Stomach smooth muscle (tissue), 2 donors: Measurements from ENCODE around the gene POLD4.

ENCODE experiments used
- H3K27ac ChIP-seq: one replicate; pipeline ENCODE4 v1.7.0; 2013; ENCODE audit warnings: mild to moderate bottlenecking, low read length, inconsistent platforms
- H3K27me3 ChIP-seq, 2 donors: one replicate each; pipeline ENCODE4 v1.7.0; 2013; ENCODE audit warnings: low read length in 2 of 2; ENCODE audit not compliant: insufficient read depth in 2 of 2, control insufficient read depth in 1 of 2
- H3K36me3 ChIP-seq, 2 donors: one replicate each; pipeline ENCODE4 v1.7.0; 2013; ENCODE audit warnings: low read length in 2 of 2; ENCODE audit not compliant: control insufficient read depth in 2 of 2, insufficient read depth in 2 of 2
- H3K4me1 ChIP-seq: one replicate; pipeline ENCODE4 v1.7.0; 2013; ENCODE audit warnings: low read length; ENCODE audit not compliant: control insufficient read depth, insufficient read depth
- H3K4me3 ChIP-seq, 2 donors: one replicate each; pipeline ENCODE4 v1.7.0; 2013; ENCODE audit warnings: low read length in 2 of 2
- H3K9ac ChIP-seq, 2 donors: one replicate each; pipeline ENCODE4 v1.7.0; 2013; ENCODE audit warnings: low read length in 2 of 2, mild to moderate bottlenecking in 1 of 2
- H3K9me3 ChIP-seq, 2 donors: one replicate each; pipeline ENCODE4 v1.7.0; 2013; ENCODE audit warnings: low read length in 2 of 2; ENCODE audit not compliant: control insufficient read depth in 2 of 2
- donor health status: healthy.
- donor health status: Pancreatic carcinoma.

Gene POLD4

DNA sequence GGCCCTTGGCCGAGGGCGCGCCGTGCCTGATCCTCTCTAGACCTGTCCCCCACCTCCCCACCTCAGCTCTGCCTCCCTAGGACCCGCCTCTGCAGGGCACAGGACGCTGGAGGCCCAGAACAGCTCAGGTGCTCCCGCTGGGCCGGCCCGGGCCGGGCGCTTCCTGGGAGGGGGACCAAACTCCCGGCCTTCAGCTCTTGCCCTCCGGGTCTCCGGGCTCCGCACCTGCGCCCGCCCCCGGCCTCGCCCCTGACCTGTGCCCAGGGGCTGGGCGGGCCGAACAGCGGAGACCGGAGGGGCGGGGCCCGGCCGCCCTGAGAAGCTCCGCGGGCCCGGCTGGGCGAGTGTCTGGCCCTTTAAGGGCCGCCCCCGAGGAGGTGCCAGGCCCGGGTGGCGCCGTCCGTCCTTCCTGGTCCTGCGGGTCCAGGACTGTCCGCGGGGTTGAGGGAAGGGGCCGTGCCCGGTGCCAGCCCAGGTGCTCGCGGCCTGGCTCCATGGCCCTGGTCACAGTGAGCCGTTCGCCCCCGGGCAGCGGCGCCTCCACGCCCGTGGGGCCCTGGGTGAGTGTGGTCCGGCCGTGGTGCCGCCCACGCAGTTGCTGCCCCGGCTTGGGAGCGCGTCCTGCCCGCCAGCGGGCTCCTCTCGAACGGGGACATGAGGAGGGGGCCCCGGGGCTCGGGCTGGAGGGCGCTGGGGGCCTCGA lies 50.1 kb downstream of the POLD4 start, which contains the start of gene SSH3:
SSH3 (plus strand) TSS at position 399 of the 703 bp plus-strand sequence; CDS start at position 495, 96 bp downstream.
- H3K27ac ChIP-seq, result no peak within 1 kb of the TSS
- H3K27me3 ChIP-seq, result no peaks in the 10 kb centered on the region
- no peaks in the 10 kb centered on the region for H3K9me3 ChIP-seq
- peaks cover 22 to 23% of the 10 kb centered on the region in 2 donors for H3K36me3 ChIP-seq
- peak within 1 kb of the TSS; percentile 82 to 89 for H3K4me3 ChIP-seq
- H3K4me1 ChIP-seq, result peaks cover 30% of the 10 kb centered on the region
- peak within 1 kb of the TSS; percentile 68 to 73 for H3K9ac ChIP-seq

DNA sequence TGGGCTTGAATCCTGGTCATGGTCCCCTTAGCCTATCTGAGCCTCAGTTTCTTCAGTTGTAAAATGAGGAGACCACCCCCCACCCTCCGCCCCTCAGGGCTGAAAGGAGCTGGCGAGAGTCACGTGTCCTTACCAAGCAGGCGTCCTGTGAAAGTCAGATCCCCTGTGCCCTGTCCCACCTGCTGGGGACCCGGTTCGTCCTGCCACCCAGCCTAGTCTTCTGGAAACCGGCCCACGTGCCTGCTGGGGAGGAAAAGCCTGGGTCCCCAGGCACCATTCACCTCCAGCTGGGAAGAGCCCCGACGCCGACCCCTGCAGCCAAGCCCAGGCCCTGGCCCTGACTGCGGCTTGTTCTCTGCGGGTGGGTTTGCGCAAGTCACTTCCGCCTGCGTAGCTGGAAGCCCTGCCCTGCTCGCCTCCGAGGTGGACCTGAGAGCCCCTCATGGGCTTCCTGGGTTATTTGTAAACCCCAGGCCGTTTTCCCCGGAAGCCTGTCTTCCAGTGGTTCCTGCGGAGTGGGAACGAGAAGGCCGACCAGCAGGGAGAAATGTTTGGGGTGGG lies 50.7 kb downstream of the POLD4 start:
- no peak overlapping the region for H3K27ac ChIP-seq
- H3K27me3 ChIP-seq, result no peaks in the 10 kb centered on the region
- no peaks in the 10 kb centered on the region for H3K9me3 ChIP-seq
- H3K4me3 ChIP-seq, result peak overlapping the region; percentile 82 to 89
- peaks cover 23% of the 10 kb centered on the region in 2 donors for H3K36me3 ChIP-seq
- H3K9ac ChIP-seq, result peak overlapping the region; percentile 36 to 68
- H3K4me1 ChIP-seq, result peaks cover 30% of the 10 kb centered on the region

DNA sequence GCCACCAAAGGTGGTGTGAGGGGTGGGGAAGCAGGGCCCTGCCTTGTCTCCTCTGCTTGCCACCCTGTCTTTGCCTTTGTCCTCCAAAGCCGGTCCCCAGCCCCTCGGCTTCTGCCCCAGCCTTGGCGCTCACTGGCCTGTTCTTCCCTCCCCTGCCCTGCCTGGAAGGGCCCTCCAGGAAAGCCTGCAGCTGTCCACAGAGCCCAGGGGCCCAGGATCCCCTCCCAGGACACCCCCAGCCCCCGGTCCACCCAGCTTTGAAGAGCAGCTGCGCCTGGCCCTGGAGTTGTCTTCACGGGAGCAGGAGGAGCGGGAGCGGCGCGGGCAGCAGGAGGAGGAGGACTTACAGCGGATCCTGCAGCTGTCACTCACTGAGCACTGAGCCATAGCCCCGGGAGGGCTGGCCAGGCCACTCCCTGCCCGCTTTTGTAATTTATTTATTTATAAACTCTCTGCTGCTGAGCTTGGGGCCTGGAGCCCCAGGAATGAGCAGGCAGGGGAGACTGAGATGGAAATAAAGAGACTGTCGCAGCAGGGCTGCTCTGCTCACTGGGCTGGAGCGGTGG lies 51.3 kb downstream of the POLD4 start:
- H3K27ac ChIP-seq, result no peak overlapping the region

DNA sequence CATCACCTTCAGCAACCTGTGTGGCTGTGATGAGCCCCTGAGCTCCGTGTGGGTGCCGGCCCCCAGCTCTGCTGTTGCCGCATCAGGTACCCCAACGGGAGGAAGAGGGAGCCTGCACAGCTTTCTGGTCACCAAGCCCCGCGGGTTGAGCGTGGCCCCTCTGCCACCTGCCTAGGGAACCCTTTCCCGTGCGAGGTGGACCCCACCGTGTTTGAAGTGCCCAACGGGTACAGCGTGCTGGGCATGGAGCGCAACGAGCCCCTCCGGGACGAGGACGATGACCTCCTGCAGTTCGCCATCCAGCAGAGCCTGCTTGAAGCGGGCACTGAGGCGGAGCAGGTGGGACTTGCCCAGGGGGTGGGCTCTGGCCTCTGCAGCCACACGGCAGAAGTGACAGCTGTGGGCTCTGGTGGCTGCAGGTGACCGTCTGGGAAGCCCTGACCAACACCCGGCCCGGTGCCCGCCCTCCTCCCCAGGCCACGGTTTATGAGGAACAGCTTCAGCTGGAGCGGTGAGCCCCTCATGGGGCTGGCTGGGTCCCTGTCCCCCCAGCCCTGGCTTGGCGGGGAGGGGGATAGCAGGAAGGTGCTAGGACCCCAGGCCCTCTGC lies 51.9 kb downstream of the POLD4 start:
- Histone ChIP-seq H3K27me3 (no peaks in the 10 kb centered on the region), H3K4me3 (no peak overlapping the region), H3K9ac (no peak overlapping the region), H3K27ac (no peak overlapping the region), H3K9me3 (no peaks in the 10 kb centered on the region), H3K36me3 (peaks cover 23% of the 10 kb centered on the region in 2 donors), H3K4me1 (peaks cover 30% of the 10 kb centered on the region)

More for the DNA sequence above, 51.3 kb downstream of the POLD4 start:
- Histone ChIP-seq H3K9ac (no peak overlapping the region), H3K36me3 (peaks cover 23% of the 10 kb centered on the region in 2 donors), H3K9me3 (no peaks in the 10 kb centered on the region), H3K27me3 (no peaks in the 10 kb centered on the region), H3K4me3 (no peak overlapping the region), H3K4me1 (peaks cover 30% of the 10 kb centered on the region)
